Measurements from ENCODE around the gene NOL3.

DNA sequence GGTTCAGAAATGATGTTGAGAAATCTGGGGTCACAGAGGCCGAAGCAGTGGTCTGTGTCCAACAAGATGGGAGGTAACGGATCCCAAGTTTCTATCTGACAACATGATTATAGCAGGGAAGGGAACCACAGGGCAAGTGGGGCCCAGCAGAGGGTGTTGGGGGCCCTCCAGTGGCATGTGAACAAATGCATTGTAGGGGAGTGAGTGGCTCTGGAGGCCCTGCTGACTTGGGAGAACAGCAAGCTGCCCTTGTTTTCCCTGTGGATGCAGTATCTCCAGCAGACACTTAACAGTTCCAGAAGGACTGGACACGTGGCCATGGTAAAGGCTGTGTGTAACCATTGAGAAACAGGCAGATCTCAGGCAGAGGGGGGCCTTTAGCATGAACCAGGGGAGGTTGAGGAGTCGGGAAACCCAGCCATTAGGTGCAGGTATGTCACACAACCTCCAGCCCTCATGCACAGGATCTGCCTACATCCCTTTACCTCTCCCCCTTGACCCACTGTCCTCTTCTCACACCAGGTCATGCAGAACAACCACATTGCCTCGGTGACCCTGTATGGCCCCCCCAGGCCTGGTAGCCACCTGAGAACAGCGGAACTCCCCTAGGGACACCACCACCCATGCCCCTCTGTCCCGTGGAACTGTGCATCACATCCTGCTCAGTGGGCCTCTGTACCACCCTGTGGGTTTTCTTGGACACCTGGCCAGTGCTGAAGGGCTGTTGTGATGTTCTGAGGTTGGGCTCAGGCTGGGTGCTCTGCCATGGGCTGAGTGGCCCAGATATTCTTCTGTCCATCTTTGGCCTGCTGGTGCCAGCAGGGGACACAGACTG, 23.6 kb upstream of the NOL3 start:
- TF ChIP-seq ELF1 (tag; IDR thresholded peaks at IDR 0.05) (no peak), GATAD2B (IDR thresholded peaks at IDR 0.05; ENCODE audit: borderline replicate concordance) (no peak), NFIC (IDR thresholded peaks at IDR 0.05) (no peak), SNIP1 (IDR thresholded peaks at IDR 0.05; ENCODE audit: low read depth) (no peak), POLR2A (conservative IDR thresholded peaks at IDR 0.05) (no peak), FOXP1 (CRISPR knock-in tag; IDR thresholded peaks at IDR 0.05) (no peak), ZBTB7A (IDR thresholded peaks at IDR 0.05; ENCODE audit: borderline replicate concordance, control insufficient read depth, low read depth, low read length) (no peak)
- TF ChIP-seq, protein P1, sequence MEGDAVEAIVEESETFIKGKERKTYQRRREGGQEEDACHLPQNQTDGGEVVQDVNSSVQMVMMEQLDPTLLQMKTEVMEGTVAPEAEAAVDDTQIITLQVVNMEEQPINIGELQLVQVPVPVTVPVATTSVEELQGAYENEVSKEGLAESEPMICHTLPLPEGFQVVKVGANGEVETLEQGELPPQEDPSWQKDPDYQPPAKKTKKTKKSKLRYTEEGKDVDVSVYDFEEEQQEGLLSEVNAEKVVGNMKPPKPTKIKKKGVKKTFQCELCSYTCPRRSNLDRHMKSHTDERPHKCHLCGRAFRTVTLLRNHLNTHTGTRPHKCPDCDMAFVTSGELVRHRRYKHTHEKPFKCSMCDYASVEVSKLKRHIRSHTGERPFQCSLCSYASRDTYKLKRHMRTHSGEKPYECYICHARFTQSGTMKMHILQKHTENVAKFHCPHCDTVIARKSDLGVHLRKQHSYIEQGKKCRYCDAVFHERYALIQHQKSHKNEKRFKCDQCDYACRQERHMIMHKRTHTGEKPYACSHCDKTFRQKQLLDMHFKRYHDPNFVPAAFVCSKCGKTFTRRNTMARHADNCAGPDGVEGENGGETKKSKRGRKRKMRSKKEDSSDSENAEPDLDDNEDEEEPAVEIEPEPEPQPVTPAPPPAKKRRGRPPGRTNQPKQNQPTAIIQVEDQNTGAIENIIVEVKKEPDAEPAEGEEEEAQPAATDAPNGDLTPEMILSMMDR (IDR thresholded peaks at IDR 0.05 in 2 of 3, conservative IDR thresholded peaks at IDR 0.05 in 1 of 3; ENCODE audit: insufficient read depth in 2 of 3, low read depth in 1 of 3, low read length in 3 of 3), result peak in 1 of 3 experiments; percentile 21; a peak in 2 of 6 replicates
- TF ChIP-seq, protein P2, sequence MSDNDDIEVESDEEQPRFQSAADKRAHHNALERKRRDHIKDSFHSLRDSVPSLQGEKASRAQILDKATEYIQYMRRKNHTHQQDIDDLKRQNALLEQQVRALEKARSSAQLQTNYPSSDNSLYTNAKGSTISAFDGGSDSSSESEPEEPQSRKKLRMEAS (CRISPR knock-in tag; IDR thresholded peaks at IDR 0.05), result no peak
- TF ChIP-seq, protein P3, sequence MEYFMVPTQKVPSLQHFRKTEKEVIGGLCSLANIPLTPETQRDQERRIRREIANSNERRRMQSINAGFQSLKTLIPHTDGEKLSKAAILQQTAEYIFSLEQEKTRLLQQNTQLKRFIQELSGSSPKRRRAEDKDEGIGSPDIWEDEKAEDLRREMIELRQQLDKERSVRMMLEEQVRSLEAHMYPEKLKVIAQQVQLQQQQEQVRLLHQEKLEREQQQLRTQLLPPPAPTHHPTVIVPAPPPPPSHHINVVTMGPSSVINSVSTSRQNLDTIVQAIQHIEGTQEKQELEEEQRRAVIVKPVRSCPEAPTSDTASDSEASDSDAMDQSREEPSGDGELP (CRISPR knock-in tag; IDR thresholded peaks at IDR 0.05; ENCODE audit: borderline replicate concordance), result no peak
- TF ChIP-seq, protein P4, sequence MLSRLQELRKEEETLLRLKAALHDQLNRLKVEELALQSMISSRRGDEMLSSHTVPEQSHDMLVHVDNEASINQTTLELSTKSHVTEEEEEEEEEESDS (CRISPR knock-in tag; IDR thresholded peaks at IDR 0.05), result no peak
